T-cell (primary cell): ENCODE measurements around the gene POT1. TPM values are rescaled to one million over a fixed set of nuclear protein-coding genes. Genes with fewer than 3 reads are reported as not detected.
A peak's percentile ranks its signal among the peaks of the same experiment; 100 is the strongest.

Experiments
- ATAC-seq, 4 experiments: fragments of 200-7000 bp in 3 of 4; fragments of 150-1000 bp in 1 of 4; cut with Tn5 transposase; replicated peaks in 1 of 4; 1 replicate in 3 of 4; 2 replicates in 1 of 4; pipeline ENCODE4 v1.10.0; 2021; ENCODE audit warnings: moderate library complexity in 3 of 4, mild to moderate bottlenecking in 2 of 4, moderate number of reproducible peaks in 1 of 4
- CTCF ChIA-PET, 2 donors: fragments of 300-600 bp; sonication (Branson Sonifier 250); formaldehyde crosslinking; loops; one replicate each; lab custom pipeline; 2022; ENCODE audit warnings: antibody characterized with exemption in 2 of 2; lab: Charles Lee
- POLR2A ChIA-PET, 2 donors: fragments of 300-600 bp; sonication (Branson Sonifier 250); formaldehyde crosslinking; loops; one replicate each; lab custom pipeline; 2022; ENCODE audit warnings: antibody characterized with exemption in 2 of 2; lab: Charles Lee
- DNase-seq, 35 experiments: peaks; one replicate each; pipeline versions ENCODE4 v3.0.0 to v3.0.0-alpha.2; 2013 to 2023
- H3K27ac ChIP-seq: one replicate; pipeline ENCODE4 v1.5.1; 2013; ENCODE audit warnings: low read length
- H3K27me3 ChIP-seq, 2 experiments: replicated peaks in 1 of 2; 1 replicate in 1 of 2; 2 replicates in 1 of 2; pipeline versions ENCODE4 v1.6.1 to v1.7.0; 2013; ENCODE audit warnings: low read length in 1 of 2, mixed read lengths in 1 of 2; ENCODE audit not compliant: control insufficient read depth in 2 of 2, insufficient read depth in 2 of 2; ENCODE audit errors: extremely low read depth in 1 of 2
- H3K36me3 ChIP-seq, 2 donors: 1 replicate in 1 of 2; 2 replicates in 1 of 2; pipeline versions ENCODE4 v1.6.1 to v1.7.0; 2013; ENCODE audit warnings: low read length in 1 of 2; ENCODE audit not compliant: control insufficient read depth in 2 of 2, insufficient read depth in 1 of 2; ENCODE audit errors: extremely low read depth in 1 of 2
- H3K4me1 ChIP-seq, 2 experiments: 1 replicate in 1 of 2; 2 replicates in 1 of 2; pipeline versions ENCODE4 v1.6.1 to v1.7.0; 2013; ENCODE audit warnings: low read length in 2 of 2, mixed read lengths in 1 of 2; ENCODE audit not compliant: insufficient read depth in 2 of 2, control insufficient read depth in 1 of 2; ENCODE audit errors: extremely low read depth in 1 of 2
- H3K4me3 ChIP-seq, 2 donors: 1 replicate in 1 of 2; 2 replicates in 1 of 2; pipeline versions ENCODE4 v1.5.1 to v1.7.0; 2013; ENCODE audit warnings: mild to moderate bottlenecking in 2 of 2, low read length in 1 of 2, moderate library complexity in 1 of 2; ENCODE audit not compliant: control insufficient read depth in 1 of 2; ENCODE audit errors: extremely low read depth in 1 of 2
- H3K9me3 ChIP-seq: 2 replicates; pipeline ENCODE4 v1.7.0; 2013
- H3K27ac Mint-ChIP-seq, 2 donors: one replicate each; pipeline ENCODE4 v1.8.0; 2020 to 2021; ENCODE audit warnings: mild to moderate bottlenecking in 2 of 2, mixed read lengths in 2 of 2
- H3K27me3 Mint-ChIP-seq, 2 donors: one replicate each; pipeline ENCODE4 v1.8.0; 2021 to 2022; ENCODE audit warnings: mixed read lengths in 2 of 2
- H3K36me3 Mint-ChIP-seq: one replicate; pipeline ENCODE4 v1.8.0; 2021; ENCODE audit warnings: mixed read lengths
- H3K4me1 Mint-ChIP-seq, 3 donors: one replicate each; pipeline ENCODE4 v1.8.0; 2020 to 2022; ENCODE audit warnings: mixed read lengths in 3 of 3, mild to moderate bottlenecking in 1 of 3
- H3K4me3 Mint-ChIP-seq, 3 donors: one replicate each; pipeline ENCODE4 v1.8.0; 2020 to 2022; ENCODE audit warnings: mild to moderate bottlenecking in 3 of 3, mixed read lengths in 3 of 3, moderate library complexity in 3 of 3
- H3K9me3 Mint-ChIP-seq, 3 donors: one replicate each; pipeline ENCODE4 v1.8.0; 2020 to 2022; ENCODE audit warnings: mixed read lengths in 3 of 3
- WGBS: methylation state at CpG from one replicate; pipeline ENCODE4 v1.1.5; 2013; ENCODE audit warnings: missing lambda C conversion rate; ENCODE audit not compliant: insufficient coverage; 5-methylcytosine and 5-hydroxymethylcytosine counted together
- total RNA-seq, 35 experiments: library from RNA in 6 of 35; stranded (reverse) in 6 of 35; fragments of 120-200 nt in 1 of 35; gene quantifications; one replicate each; pipeline versions ENCODE4 v1.2.1 to v1.2.4 and lab custom pipeline; 2013 to 2026

Gene POT1
- total RNA-seq, 5 donors from 2014 or later (not counting 1 experiment from before 2014, with no cell fraction given), result 17.6 to 27.9 (median 23.2) TPM

DNA sequence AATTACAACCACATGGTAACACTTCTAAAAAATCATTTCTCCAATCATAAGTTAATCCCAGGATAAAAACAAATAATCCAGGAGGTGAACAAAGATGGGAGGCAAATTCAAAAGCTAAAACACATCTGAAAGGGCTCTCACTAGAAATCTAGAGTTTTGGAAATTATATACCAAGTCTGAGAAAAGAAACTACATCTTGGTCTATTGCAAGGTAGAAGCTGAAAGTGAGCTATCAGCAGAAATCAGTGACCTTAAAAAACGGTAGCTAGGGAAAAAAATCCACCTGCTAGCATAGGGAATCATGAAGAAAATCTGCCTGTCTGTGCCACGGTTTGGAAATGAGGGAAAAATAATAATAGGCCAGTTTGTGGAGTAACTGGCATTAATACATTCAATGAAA, 50.5 kb downstream of the POT1 start:
- Histone ChIP-seq H3K4me3 (no peak overlapping the region), H3K27ac (no peak overlapping the region), H3K36me3 (no peaks in the 10 kb centered on the region), H3K4me1 (no peaks in the 10 kb centered on the region), H3K9me3 (no peaks in the 10 kb centered on the region), H3K27me3 (no peaks in the 10 kb centered on the region)
- ChIA-PET CTCF (no interaction called here), POLR2A (no interaction called here)
- DNase-seq (no peak), ATAC-seq (no peak)
- H3K36me3 Mint-ChIP-seq, result peaks cover 13% of the 10 kb centered on the region
- no peaks in the 10 kb centered on the region for H3K9me3 Mint-ChIP-seq
- no peak overlapping the region for H3K27ac Mint-ChIP-seq
- WGBS, result 59% methylated on average over 2 of the region's 2 CpGs
- no peaks in the 10 kb centered on the region for H3K4me1 Mint-ChIP-seq
- no peak overlapping the region for H3K4me3 Mint-ChIP-seq
- no peaks in the 10 kb centered on the region for H3K27me3 Mint-ChIP-seq

DNA sequence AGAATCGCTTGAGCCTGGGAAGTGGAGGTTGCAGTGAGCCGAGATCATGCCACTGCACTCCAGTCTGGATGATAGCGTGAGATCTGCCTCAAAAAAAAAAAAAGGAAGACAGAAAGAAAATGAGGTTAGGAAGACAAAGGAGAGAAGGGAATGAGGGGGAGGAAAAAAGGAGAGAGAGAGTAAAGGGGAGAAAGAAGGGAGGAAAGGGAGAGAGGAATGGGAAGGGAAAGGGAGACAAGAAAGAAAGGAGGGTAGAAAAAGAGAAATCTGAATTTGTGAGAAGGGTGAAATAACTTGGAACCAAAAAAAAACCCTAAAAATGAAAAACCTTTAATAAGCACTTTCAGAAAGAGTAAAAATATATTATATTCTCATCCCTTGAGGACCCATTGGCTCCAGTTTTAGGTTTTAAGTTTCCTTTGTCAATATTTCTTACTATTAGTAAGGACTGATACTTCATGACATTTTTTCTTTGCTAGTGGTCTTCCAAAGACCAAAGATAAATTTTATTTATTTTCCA, 54.9 kb downstream of the POT1 start:
- H3K27me3 ChIP-seq, result no peaks in the 10 kb centered on the region
- Mint-ChIP-seq H3K27me3 (no peaks in the 10 kb centered on the region), H3K27ac (no peak overlapping the region), H3K9me3 (no peaks in the 10 kb centered on the region), H3K4me3 (no peak overlapping the region), H3K4me1 (no peaks in the 10 kb centered on the region), H3K36me3 (peaks cover 24% of the 10 kb centered on the region)
- H3K4me3 ChIP-seq, result no peak overlapping the region
- ATAC-seq, result no peak
- no peaks in the 10 kb centered on the region for H3K9me3 ChIP-seq
- no peak for DNase-seq
- 97% methylated on average over 3 of the region's 3 CpGs for WGBS
- H3K4me1 ChIP-seq, result no peaks in the 10 kb centered on the region
- no peak overlapping the region for H3K27ac ChIP-seq
- no peaks in the 10 kb centered on the region for H3K36me3 ChIP-seq
- ChIA-PET POLR2A (no interaction called here), CTCF (no interaction called here)

DNA sequence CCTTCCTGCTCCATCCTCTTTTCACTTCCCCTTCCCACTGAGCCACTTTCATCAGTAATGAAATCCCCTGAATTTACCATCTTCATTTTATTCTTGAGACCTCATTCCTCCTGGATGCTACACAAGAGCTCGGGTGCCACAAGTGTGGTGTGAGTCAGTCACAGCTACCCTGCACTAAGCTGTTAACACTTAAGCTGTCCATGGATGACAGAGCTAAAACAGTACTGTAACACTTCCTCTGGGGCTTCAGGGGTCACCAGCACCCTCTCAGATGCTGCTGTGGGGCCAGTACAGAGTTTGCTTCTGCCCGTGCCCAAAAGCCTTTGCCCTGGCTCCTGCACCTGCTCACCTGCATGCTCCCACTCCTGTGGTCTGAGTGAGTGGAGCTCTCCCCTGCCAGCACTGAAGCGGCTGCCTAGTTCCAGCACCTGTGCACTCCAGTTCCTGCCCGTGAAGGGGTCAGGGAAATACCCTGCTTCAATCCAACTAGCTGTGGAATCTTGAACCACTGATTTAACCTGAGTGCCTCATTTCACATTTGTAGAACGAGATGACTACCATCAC, 71.9 kb downstream of the POT1 start:
- CTCF ChIA-PET, result interaction anchor here in 1 of 2 donors (0.6 to 1.4 kb wide), 2 partner anchors 9 to 1242 kb away, joined by 3 read pairs; no protein-coding TSS in a partner anchor

DNA sequence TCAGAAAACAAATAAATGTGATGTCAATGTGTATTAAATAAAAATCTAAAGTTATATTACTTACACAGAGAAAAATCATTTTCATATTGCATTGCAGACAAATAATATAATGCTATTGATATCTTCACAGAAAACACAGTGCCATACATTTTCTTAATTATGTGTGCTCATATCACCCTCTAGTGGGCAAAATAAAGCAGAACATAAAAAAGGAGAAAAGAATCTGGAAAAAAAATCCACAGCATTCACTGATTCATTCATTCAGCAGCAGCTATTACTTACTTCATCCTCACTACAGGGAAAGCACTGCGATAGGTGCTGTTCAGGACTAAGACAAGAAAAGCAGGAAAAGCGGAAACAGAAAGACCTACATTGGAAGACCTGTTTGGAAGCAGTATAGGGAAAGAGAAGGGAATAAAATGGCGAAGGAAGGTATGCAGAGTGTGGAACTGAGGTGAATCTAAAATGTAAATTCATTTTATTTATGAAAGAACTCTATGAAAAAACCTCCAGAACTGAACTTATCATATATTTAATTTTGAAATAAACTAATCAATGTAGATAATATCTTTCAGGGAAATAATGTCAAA, 73.2 kb downstream of the POT1 start:
- no peaks in the 10 kb centered on the region for H3K9me3 ChIP-seq
- H3K4me3 ChIP-seq, result no peak overlapping the region
- DNase-seq (peak in 1 of 35 experiments; percentile 39), ATAC-seq (no peak)
- Mint-ChIP-seq H3K9me3 (no peaks in the 10 kb centered on the region), H3K27me3 (no peaks in the 10 kb centered on the region), H3K27ac (peak overlapping the region in 1 of 2 donors; percentile 45), H3K4me1 (peaks cover 0 to 2% (median 0%) of the 10 kb centered on the region in 3 donors), H3K4me3 (no peak overlapping the region), H3K36me3 (peaks cover 39% of the 10 kb centered on the region)
- WGBS, result no CpG with 5 or more reads among the region's 3 CpGs
- POLR2A ChIA-PET, result no interaction called here
- H3K27me3 ChIP-seq, result no peaks in the 10 kb centered on the region
- H3K4me1 ChIP-seq, result no peaks in the 10 kb centered on the region
- peaks cover 0 to 2% of the 10 kb centered on the region in 2 donors for H3K36me3 ChIP-seq
- CTCF ChIA-PET, result no interaction called here
- no peak overlapping the region for H3K27ac ChIP-seq

More for the DNA sequence above, 71.9 kb downstream of the POT1 start:
- Mint-ChIP-seq H3K27me3 (no peaks in the 10 kb centered on the region), H3K4me1 (peaks cover 0 to 2% (median 0%) of the 10 kb centered on the region in 3 donors), H3K9me3 (no peaks in the 10 kb centered on the region), H3K4me3 (no peak overlapping the region), H3K27ac (no peak overlapping the region), H3K36me3 (peaks cover 40% of the 10 kb centered on the region)
- POLR2A ChIA-PET, result interaction anchor here in 1 of 2 donors (0.5 to 0.6 kb wide), 2 partner anchors 81 to 1124 kb away, joined by 4 to 7 read pairs; no protein-coding TSS in a partner anchor
- no peak for DNase-seq
- no peaks in the 10 kb centered on the region for H3K27me3 ChIP-seq
- H3K36me3 ChIP-seq, result peaks cover 0 to 2% of the 10 kb centered on the region in 2 donors
- no peak overlapping the region for H3K4me3 ChIP-seq
- WGBS, result 73% methylated on average over 2 of the region's 5 CpGs
- no peaks in the 10 kb centered on the region for H3K9me3 ChIP-seq
- H3K27ac ChIP-seq, result no peak overlapping the region
- no peak for ATAC-seq
- no peaks in the 10 kb centered on the region for H3K4me1 ChIP-seq

DNA sequence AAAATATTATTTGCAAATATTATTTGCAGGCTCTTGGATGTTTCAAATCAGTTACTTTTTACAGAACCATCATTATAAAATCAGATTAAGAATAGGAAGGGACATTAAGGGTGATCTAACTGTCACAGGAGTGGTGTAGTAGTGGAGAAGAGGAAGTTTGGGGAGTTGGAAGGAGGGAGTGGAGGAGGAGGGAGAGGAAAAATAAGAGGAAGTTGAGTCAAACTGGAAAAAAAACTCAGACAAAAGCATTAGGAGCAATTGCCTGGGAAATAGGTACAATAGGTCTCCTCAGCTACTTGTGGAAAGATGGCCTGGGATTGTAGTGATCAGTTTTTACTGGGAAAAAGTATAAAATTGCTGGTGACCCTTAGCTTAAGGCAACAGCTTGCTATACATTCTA, 86.3 kb downstream of the POT1 start:
- CTCF ChIA-PET, result interaction anchor here in 1 of 2 donors (0.8 kb wide), 1 partner anchor 12 kb away, joined by 6 read pairs; no protein-coding TSS in a partner anchor
- H3K27ac ChIP-seq, result no peak overlapping the region
- ATAC-seq (no peak), DNase-seq (no peak)
- no peaks in the 10 kb centered on the region for H3K27me3 ChIP-seq
- POLR2A ChIA-PET, result no interaction called here
- no peaks in the 10 kb centered on the region for H3K9me3 Mint-ChIP-seq
- H3K4me1 Mint-ChIP-seq, result peaks cover 0 to 4% (median 0%) of the 10 kb centered on the region in 3 donors
- H3K27ac Mint-ChIP-seq, result no peak overlapping the region
- peaks cover 33% of the 10 kb centered on the region for H3K36me3 Mint-ChIP-seq
- peaks cover 0 to 6% of the 10 kb centered on the region in 2 donors for H3K36me3 ChIP-seq
- no peaks in the 10 kb centered on the region for H3K27me3 Mint-ChIP-seq
- no peaks in the 10 kb centered on the region for H3K9me3 ChIP-seq
- H3K4me3 Mint-ChIP-seq, result no peak overlapping the region
- H3K4me1 ChIP-seq, result no peaks in the 10 kb centered on the region
- H3K4me3 ChIP-seq, result no peak overlapping the region

DNA sequence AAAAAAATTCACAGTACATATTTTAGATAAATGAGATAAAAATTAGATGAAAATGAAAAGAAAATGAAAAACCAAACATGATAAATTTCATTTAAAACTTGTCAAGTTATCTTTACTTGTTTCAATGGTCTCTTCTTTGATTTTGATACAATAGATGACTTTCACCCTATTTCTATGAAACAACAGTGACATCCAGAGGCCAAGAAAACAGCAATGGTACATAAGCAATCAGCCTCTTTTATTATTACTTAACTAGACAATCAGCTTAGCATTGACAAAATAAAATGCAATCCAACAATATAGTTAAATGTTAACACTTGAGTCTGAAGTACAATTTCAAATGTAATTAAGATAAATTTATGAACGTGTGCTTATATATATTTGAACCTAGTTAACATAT, 89.2 kb downstream of the POT1 start:
- Histone ChIP-seq H3K36me3 (no peaks in the 10 kb centered on the region), H3K27me3 (no peaks in the 10 kb centered on the region), H3K9me3 (no peaks in the 10 kb centered on the region), H3K27ac (no peak overlapping the region), H3K4me3 (no peak overlapping the region), H3K4me1 (no peaks in the 10 kb centered on the region)
- Mint-ChIP-seq H3K27me3 (no peaks in the 10 kb centered on the region), H3K27ac (no peak overlapping the region), H3K36me3 (peaks cover 31% of the 10 kb centered on the region), H3K9me3 (no peaks in the 10 kb centered on the region), H3K4me3 (no peak overlapping the region), H3K4me1 (peaks cover 0 to 4% (median 0%) of the 10 kb centered on the region in 3 donors)
- no peak for DNase-seq
- POLR2A ChIA-PET, result no interaction called here
- CTCF ChIA-PET, result no interaction called here
- no peak for ATAC-seq
- WGBS, result no CpG with 5 or more reads among the region's 1 CpG
